ENCODE measurements around the gene LAMB1. TPM values are rescaled to one million over a fixed set of nuclear protein-coding genes. Genes with fewer than 3 reads are reported as not detected.
A peak's percentile ranks its signal among the peaks of the same experiment; 100 is the strongest.
"Not testable (repeated sequence)": the region's sequence is repeated elsewhere in the genome, so short reads cannot be mapped to it uniquely, and the experiment has no call there.

The LAMB1 gene
- total RNA-seq, 2 donors from 2014 or later = 0.10 TPM; not detected in 1

GRCh38 chr7:107892367-107892741 is 110.6 kb downstream of the LAMB1 start:
- ATAC-seq (replicated peaks in 1 of 2); H3K27me3 Mint-ChIP-seq (ENCODE audit: low read depth); DNase-seq; H3K9me3 Mint-ChIP-seq: not testable (repeated sequence)
- H3K4me1 Mint-ChIP-seq (ENCODE audit: low read depth) = peaks cover 60% of the 10 kb centered on the region
- H3K4me3 Mint-ChIP-seq = peak overlapping the region; percentile 91 to 92
- peaks cover 8 to 34% of the 10 kb centered on the region in 2 donors for H3K36me3 Mint-ChIP-seq (ENCODE audit: insufficient read depth in 2 of 2)
- peak overlapping the region; percentile 98 for H3K27ac Mint-ChIP-seq

- peaks cover 8 to 30% of the 10 kb centered on the region in 2 donors for H3K36me3 Mint-ChIP-seq (ENCODE audit: insufficient read depth in 2 of 2)
- H3K27ac Mint-ChIP-seq = peak overlapping the region; percentile 98
- peak overlapping the region; percentile 91 to 92 for H3K4me3 Mint-ChIP-seq
- ATAC-seq (replicated peaks in 1 of 2) (peak; percentile 6 to 15), DNase-seq (no peak)
- peaks cover 54% of the 10 kb centered on the region for H3K4me1 Mint-ChIP-seq (ENCODE audit: low read depth)
- peaks cover 0 to 1% of the 10 kb centered on the region in 2 donors for H3K9me3 Mint-ChIP-seq
- H3K27me3 Mint-ChIP-seq (ENCODE audit: low read depth) = no peaks in the 10 kb centered on the region
These were observed 111.2 kb downstream of the LAMB1 start for GRCh38 chr7:107891636-107892366.

GRCh38 chr7:107890962-107891635 is 111.9 kb downstream of the LAMB1 start, which contains the start of gene DLD:
Gene DLD (plus strand): TSS chr7:107891183. CDS start chr7:107891251, 68 bp downstream.
- peaks cover 0 to 1% of the 10 kb centered on the region in 2 donors for H3K9me3 Mint-ChIP-seq
- peak within 1 kb of the TSS; percentile 91 to 92 for H3K4me3 Mint-ChIP-seq
- peaks cover 8 to 24% of the 10 kb centered on the region in 2 donors for H3K36me3 Mint-ChIP-seq (ENCODE audit: insufficient read depth in 2 of 2)
- peak; percentile 95 for DNase-seq
- peaks cover 47% of the 10 kb centered on the region for H3K4me1 Mint-ChIP-seq (ENCODE audit: low read depth)
- peak; percentile 98 to 99 for ATAC-seq (replicated peaks in 1 of 2)
- H3K27me3 Mint-ChIP-seq (ENCODE audit: low read depth) = no peaks in the 10 kb centered on the region
- peak within 1 kb of the TSS; percentile 98 for H3K27ac Mint-ChIP-seq

- DNase-seq (peak in 1 of 2 donors; percentile 7), ATAC-seq (replicated peaks in 1 of 2) (peak in 1 of 2 donors; percentile 13)
- Mint-ChIP-seq H3K27me3 (ENCODE audit: low read depth) (no peaks in the 10 kb centered on the region), H3K27ac (peak overlapping the region; percentile 94), H3K4me3 (peak overlapping the region; percentile 91 to 92), H3K4me1 (ENCODE audit: low read depth) (peaks cover 42% of the 10 kb centered on the region), H3K9me3 (peaks cover 0 to 1% of the 10 kb centered on the region in 2 donors), H3K36me3 (ENCODE audit: insufficient read depth in 2 of 2) (peaks cover 5 to 22% of the 10 kb centered on the region in 2 donors)
These were observed 112.4 kb downstream of the LAMB1 start for GRCh38 chr7:107890493-107890961.

- Mint-ChIP-seq H3K4me1 (ENCODE audit: low read depth) (peaks cover 36% of the 10 kb centered on the region), H3K4me3 (peak overlapping the region; percentile 91 to 92), H3K9me3 (peaks cover 0 to 1% of the 10 kb centered on the region in 2 donors), H3K36me3 (ENCODE audit: insufficient read depth in 2 of 2) (peaks cover 5 to 16% of the 10 kb centered on the region in 2 donors), H3K27me3 (ENCODE audit: low read depth) (no peaks in the 10 kb centered on the region), H3K27ac (peak overlapping the region; percentile 94)
- no peak for DNase-seq
- ATAC-seq (replicated peaks in 1 of 2) = no peak
These were observed 113.0 kb downstream of the LAMB1 start for GRCh38 chr7:107889992-107890391.

- H3K27ac Mint-ChIP-seq; ATAC-seq (replicated peaks in 1 of 2); H3K36me3 Mint-ChIP-seq (ENCODE audit: insufficient read depth in 2 of 2); H3K9me3 Mint-ChIP-seq; H3K27me3 Mint-ChIP-seq (ENCODE audit: low read depth); DNase-seq; H3K4me3 Mint-ChIP-seq: not testable (repeated sequence)
- H3K4me1 Mint-ChIP-seq (ENCODE audit: low read depth) = peaks cover 15% of the 10 kb centered on the region
These were observed 115.1 kb downstream of the LAMB1 start for GRCh38 chr7:107887827-107888226.

- Mint-ChIP-seq H3K27ac (no peak overlapping the region), H3K9me3 (no peaks in the 10 kb centered on the region), H3K36me3 (ENCODE audit: insufficient read depth in 2 of 2) (no peaks in the 10 kb centered on the region), H3K27me3 (ENCODE audit: low read depth) (peaks cover 4% of the 10 kb centered on the region), H3K4me1 (ENCODE audit: low read depth) (peaks cover 5% of the 10 kb centered on the region), H3K4me3 (no peak overlapping the region)
- DNase-seq = no peak
- ATAC-seq (replicated peaks in 1 of 2) = no peak
These were observed 118.7 kb downstream of the LAMB1 start for GRCh38 chr7:107884066-107884818.

GRCh38 chr7:107882766-107883165 is 120.2 kb downstream of the LAMB1 start:
- Mint-ChIP-seq H3K36me3 (ENCODE audit: insufficient read depth in 2 of 2) (no peaks in the 10 kb centered on the region), H3K9me3 (no peaks in the 10 kb centered on the region), H3K27me3 (ENCODE audit: low read depth) (peaks cover 4% of the 10 kb centered on the region), H3K4me1 (ENCODE audit: low read depth) (peaks cover 14% of the 10 kb centered on the region), H3K27ac (no peak overlapping the region), H3K4me3 (no peak overlapping the region)
- ATAC-seq (replicated peaks in 1 of 2) = no peak
- no peak for DNase-seq

GRCh38 chr7:107879400-107880035 is 123.4 kb downstream of the LAMB1 start:
- no peak overlapping the region for H3K27ac Mint-ChIP-seq

GRCh38 chr7:107878636-107879035 is 124.3 kb downstream of the LAMB1 start:
- Mint-ChIP-seq H3K9me3 (no peaks in the 10 kb centered on the region), H3K27me3 (ENCODE audit: low read depth) (peaks cover 4% of the 10 kb centered on the region), H3K4me1 (ENCODE audit: low read depth) (peaks cover 22% of the 10 kb centered on the region), H3K36me3 (ENCODE audit: insufficient read depth in 2 of 2) (no peaks in the 10 kb centered on the region), H3K27ac (no peak overlapping the region), H3K4me3 (peak overlapping the region in 1 of 2 donors; percentile 2)
- DNase-seq (no peak), ATAC-seq (replicated peaks in 1 of 2) (peak in 1 of 2 donors; percentile 25)

More at GRCh38 chr7:107879400-107880035, 123.4 kb downstream of the LAMB1 start:
- Mint-ChIP-seq H3K4me3 (peak overlapping the region in 1 of 2 donors; percentile 21), H3K36me3 (ENCODE audit: insufficient read depth in 2 of 2) (no peaks in the 10 kb centered on the region), H3K9me3 (no peaks in the 10 kb centered on the region), H3K27me3 (ENCODE audit: low read depth) (peaks cover 4% of the 10 kb centered on the region), H3K4me1 (ENCODE audit: low read depth) (peaks cover 22% of the 10 kb centered on the region)
- ATAC-seq (replicated peaks in 1 of 2) (peak; percentile 68 to 71), DNase-seq (peak; percentile 21 to 23)

GRCh38 chr7:107877731-107878382 is 125.1 kb downstream of the LAMB1 start:
- no peak for DNase-seq
- peaks cover 22% of the 10 kb centered on the region for H3K4me1 Mint-ChIP-seq (ENCODE audit: low read depth)
- H3K4me3 Mint-ChIP-seq = no peak overlapping the region
- H3K9me3 Mint-ChIP-seq = no peaks in the 10 kb centered on the region
- no peak for ATAC-seq (replicated peaks in 1 of 2)
- H3K36me3 Mint-ChIP-seq (ENCODE audit: insufficient read depth in 2 of 2) = no peaks in the 10 kb centered on the region
- no peak overlapping the region for H3K27ac Mint-ChIP-seq
- H3K27me3 Mint-ChIP-seq (ENCODE audit: low read depth) = peaks cover 4% of the 10 kb centered on the region

- Mint-ChIP-seq H3K27me3 (ENCODE audit: low read depth) (peaks cover 4% of the 10 kb centered on the region), H3K4me1 (ENCODE audit: low read depth) (peaks cover 22% of the 10 kb centered on the region), H3K27ac (peak overlapping the region; percentile 36), H3K4me3 (peak overlapping the region in 1 of 2 donors; percentile 16), H3K9me3 (no peaks in the 10 kb centered on the region), H3K36me3 (ENCODE audit: insufficient read depth in 2 of 2) (no peaks in the 10 kb centered on the region)
- ATAC-seq (replicated peaks in 1 of 2) (no peak), DNase-seq (no peak)
These were observed 126.0 kb downstream of the LAMB1 start for GRCh38 chr7:107876916-107877315.

Measured in activated T-cell treated with anti-CD3 and anti-CD28 coated beads, Interleukin-2, amount 50 U/mL, for 72 hours (primary cell).